Uterus (tissue), 2 donors: ENCODE measurements around the gene DHRS12.

Experiments used
- POLR2A ChIP-seq, 2 donors: fragments of 450-650 bp; IDR thresholded peaks; one replicate each; pipeline ENCODE4 v1.6.1; 2016; ENCODE audit warnings: antibody characterized with exemption in 2 of 2, mild to moderate bottlenecking in 1 of 2, moderate library complexity in 1 of 2
- TF ChIP-seq, protein P1 (sequence below), 4 experiments: fragments of 200-600 bp in 2 of 4; fragments of 450-650 bp in 2 of 4; sonication (generic) in 2 of 4; IDR thresholded peaks; one replicate each; pipeline ENCODE4 v1.5.1; 2016 to 2019; ENCODE audit warnings: antibody characterized with exemption in 4 of 4, mild to moderate bottlenecking in 2 of 4, moderate library complexity in 1 of 4

DNA sequence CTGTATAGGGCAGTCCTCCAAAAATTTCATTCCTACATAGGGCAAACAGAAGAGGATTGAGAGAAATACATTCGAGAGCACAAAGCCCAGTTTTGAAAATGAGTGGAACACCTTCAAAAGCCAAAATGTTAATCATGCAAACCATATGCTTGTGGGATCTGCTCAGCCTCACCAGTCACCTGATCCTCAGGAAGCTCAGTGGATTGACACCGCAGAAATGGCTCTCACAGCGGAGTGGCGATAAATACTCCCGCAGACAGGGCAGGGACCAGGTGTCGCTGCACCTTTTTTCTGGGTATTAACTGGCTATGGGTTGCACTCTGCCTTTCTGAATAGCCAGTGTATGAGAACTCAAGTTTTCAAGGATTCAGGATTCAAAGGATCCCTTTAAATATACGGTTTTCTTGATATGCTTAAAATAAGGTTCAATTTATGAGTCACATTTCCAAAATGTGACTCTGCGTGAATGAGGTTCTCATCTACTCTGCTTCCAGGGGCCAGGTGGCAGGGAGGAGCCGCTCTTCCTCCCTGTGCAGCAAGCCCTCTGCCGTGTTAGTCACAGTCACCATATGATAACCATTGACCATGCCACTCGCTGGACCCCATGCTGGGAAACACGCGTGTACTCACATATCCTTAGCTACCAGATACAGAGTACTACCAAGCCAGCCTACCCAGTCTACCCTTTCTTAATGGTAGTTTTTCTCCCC, 18.3 kb upstream of the DHRS12 start:
- TF ChIP-seq, protein P1, sequence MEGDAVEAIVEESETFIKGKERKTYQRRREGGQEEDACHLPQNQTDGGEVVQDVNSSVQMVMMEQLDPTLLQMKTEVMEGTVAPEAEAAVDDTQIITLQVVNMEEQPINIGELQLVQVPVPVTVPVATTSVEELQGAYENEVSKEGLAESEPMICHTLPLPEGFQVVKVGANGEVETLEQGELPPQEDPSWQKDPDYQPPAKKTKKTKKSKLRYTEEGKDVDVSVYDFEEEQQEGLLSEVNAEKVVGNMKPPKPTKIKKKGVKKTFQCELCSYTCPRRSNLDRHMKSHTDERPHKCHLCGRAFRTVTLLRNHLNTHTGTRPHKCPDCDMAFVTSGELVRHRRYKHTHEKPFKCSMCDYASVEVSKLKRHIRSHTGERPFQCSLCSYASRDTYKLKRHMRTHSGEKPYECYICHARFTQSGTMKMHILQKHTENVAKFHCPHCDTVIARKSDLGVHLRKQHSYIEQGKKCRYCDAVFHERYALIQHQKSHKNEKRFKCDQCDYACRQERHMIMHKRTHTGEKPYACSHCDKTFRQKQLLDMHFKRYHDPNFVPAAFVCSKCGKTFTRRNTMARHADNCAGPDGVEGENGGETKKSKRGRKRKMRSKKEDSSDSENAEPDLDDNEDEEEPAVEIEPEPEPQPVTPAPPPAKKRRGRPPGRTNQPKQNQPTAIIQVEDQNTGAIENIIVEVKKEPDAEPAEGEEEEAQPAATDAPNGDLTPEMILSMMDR (IDR thresholded peaks at IDR 0.05) = no peak
- TF ChIP-seq POLR2A (IDR thresholded peaks at IDR 0.05) = no peak
